Gastroesophageal sphincter (tissue), 3 donors: ENCODE results near the gene DUSP12.

Experiments used
- EP300 ChIP-seq: sonication (generic); formaldehyde crosslinking; IDR thresholded peaks from one replicate; pipeline ENCODE4 v1.6.1; 2017; ENCODE audit warnings: antibody characterized with exemption, mild to moderate bottlenecking
- POLR2A ChIP-seq, 2 donors: fragments of 450-650 bp; IDR thresholded peaks; one replicate each; pipeline ENCODE4 v1.6.1; 2017; ENCODE audit warnings: antibody characterized with exemption in 2 of 2, mild to moderate bottlenecking in 2 of 2, moderate library complexity in 1 of 2
- TF ChIP-seq, protein P1 (sequence below), 4 experiments: fragments of 200-600 bp in 2 of 4; fragments of 450-650 bp in 2 of 4; sonication (generic) in 1 of 4; IDR thresholded peaks; one replicate each; pipeline ENCODE4 v1.5.1; 2017 to 2019; ENCODE audit warnings: antibody characterized with exemption in 4 of 4, mild to moderate bottlenecking in 2 of 4, moderate library complexity in 2 of 4

DNA sequence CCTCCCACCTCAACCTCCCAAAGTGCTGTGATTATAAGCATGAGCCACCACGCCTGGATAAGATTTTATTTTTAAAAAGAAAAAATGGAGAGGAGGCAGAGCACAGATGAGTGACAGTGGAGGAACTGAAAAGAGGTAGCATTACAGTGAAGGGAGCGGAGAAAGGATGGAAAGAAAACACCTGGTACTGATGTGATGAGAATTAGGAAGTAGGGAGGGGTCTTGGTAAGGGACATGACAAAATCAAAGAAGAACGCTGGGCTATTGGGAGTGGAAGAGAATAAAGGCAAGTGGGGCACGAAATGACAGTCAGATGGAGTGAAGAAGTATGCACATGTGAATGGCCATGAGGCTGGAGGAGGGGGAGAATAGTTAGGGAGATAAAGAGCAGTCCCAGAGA, 40.2 kb upstream of the DUSP12 start:
- TF ChIP-seq POLR2A (IDR thresholded peaks at IDR 0.05) = no peak
- TF ChIP-seq EP300 = no peak
- TF ChIP-seq, protein P1, sequence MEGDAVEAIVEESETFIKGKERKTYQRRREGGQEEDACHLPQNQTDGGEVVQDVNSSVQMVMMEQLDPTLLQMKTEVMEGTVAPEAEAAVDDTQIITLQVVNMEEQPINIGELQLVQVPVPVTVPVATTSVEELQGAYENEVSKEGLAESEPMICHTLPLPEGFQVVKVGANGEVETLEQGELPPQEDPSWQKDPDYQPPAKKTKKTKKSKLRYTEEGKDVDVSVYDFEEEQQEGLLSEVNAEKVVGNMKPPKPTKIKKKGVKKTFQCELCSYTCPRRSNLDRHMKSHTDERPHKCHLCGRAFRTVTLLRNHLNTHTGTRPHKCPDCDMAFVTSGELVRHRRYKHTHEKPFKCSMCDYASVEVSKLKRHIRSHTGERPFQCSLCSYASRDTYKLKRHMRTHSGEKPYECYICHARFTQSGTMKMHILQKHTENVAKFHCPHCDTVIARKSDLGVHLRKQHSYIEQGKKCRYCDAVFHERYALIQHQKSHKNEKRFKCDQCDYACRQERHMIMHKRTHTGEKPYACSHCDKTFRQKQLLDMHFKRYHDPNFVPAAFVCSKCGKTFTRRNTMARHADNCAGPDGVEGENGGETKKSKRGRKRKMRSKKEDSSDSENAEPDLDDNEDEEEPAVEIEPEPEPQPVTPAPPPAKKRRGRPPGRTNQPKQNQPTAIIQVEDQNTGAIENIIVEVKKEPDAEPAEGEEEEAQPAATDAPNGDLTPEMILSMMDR (IDR thresholded peaks at IDR 0.05) = no peak
